ENCODE data around the gene BCL2L1. TPM values are rescaled to one million over a fixed set of nuclear protein-coding genes. Genes with fewer than 3 reads are reported as not detected.
A peak's percentile ranks its signal among the peaks of the same experiment; 100 is the strongest.

Gene BCL2L1
- total RNA-seq, 2 experiments from 2014 or later: 64.2 to 88.8 TPM

DNA sequence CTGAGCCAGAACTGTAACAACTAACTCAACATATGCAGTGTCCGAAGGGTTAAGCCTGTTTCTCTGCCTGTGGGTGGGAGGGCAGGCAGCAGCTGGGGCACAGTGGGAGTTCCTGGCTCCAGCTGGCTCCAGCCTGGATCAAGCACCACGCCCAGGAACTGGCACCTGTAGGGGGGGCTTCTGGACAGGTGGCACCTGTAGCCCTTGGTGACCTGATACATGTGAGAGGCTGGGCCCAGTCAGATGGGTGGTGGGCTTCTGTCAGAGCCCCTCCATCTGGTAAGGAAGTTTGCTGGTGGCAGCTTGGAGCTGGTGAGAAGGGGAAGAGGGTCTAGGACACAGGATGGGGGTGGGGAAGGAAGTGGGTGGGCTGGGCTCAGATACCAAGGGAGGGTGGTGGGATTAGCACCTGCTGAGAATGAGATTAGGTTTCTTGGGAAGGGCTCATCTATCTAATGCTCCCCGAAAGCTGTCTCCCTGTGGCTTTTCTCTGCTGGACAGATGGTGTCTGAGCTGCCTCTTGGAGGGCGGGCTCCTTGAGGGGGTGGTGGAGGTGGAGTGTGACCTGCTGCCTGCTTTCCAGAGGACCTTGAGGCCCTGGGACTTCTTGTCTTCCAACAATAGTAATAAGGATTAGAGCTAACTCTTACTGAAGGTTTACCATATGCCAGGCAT, 28.5 kb downstream of the BCL2L1 start:
- peak overlapping the region; percentile 32 for H3K4me2 ChIP-seq (ENCODE audit: low read length)
- TF ChIP-seq EZH2phosphoT487 (IDR thresholded peaks at IDR 0.05; ENCODE audit: borderline replicate concordance, low read depth, low read length): no peak
- TF ChIP-seq, protein P1, sequence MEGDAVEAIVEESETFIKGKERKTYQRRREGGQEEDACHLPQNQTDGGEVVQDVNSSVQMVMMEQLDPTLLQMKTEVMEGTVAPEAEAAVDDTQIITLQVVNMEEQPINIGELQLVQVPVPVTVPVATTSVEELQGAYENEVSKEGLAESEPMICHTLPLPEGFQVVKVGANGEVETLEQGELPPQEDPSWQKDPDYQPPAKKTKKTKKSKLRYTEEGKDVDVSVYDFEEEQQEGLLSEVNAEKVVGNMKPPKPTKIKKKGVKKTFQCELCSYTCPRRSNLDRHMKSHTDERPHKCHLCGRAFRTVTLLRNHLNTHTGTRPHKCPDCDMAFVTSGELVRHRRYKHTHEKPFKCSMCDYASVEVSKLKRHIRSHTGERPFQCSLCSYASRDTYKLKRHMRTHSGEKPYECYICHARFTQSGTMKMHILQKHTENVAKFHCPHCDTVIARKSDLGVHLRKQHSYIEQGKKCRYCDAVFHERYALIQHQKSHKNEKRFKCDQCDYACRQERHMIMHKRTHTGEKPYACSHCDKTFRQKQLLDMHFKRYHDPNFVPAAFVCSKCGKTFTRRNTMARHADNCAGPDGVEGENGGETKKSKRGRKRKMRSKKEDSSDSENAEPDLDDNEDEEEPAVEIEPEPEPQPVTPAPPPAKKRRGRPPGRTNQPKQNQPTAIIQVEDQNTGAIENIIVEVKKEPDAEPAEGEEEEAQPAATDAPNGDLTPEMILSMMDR (conservative IDR thresholded peaks at IDR 0.05; ENCODE audit: low read length): no peak
- no TSS peak for BruUV-seq (replicated peaks)
- H3K4me1 ChIP-seq (ENCODE audit: insufficient read depth, low read length, poor library complexity, severe bottlenecking): peaks cover 76% of the 10 kb centered on the region
- intact Hi-C loops (cut with micrococcal nuclease; ENCODE audit: unreplicated experiment): no loop called here
- H3K27ac ChIP-seq (ENCODE audit: low read depth, low read length, poor library complexity, severe bottlenecking): peak overlapping the region; percentile 54
- H2AFZ ChIP-seq (ENCODE audit: low read length): no peak overlapping the region
- H3K9me3 ChIP-seq (ENCODE audit: low read length): no peaks in the 10 kb centered on the region
- no peaks in the 10 kb centered on the region for H4K20me1 ChIP-seq (ENCODE audit: insufficient read depth, low read length)
- H3K9me2 ChIP-seq (ENCODE audit: insufficient read depth, low read length): no peaks in the 10 kb centered on the region
- POLR2A ChIA-PET: interaction anchor here (0.6 to 3.3 kb wide), 6 partner anchors 9 to 120 kb away, joined by 3 to 14 read pairs (median 4); partner anchors contain the start of gene BCL2L1
- peaks cover 59% of the 10 kb centered on the region for H3K36me3 ChIP-seq (ENCODE audit: insufficient read depth, low read length)
- CTCF ChIA-PET (ENCODE audit: unreplicated experiment): interaction anchor here (0.6 to 1.6 kb wide), 6 partner anchors 24 to 264 kb away, joined by 3 to 11 read pairs (median 4); no protein-coding TSS in a partner anchor
- no peak for DNase-seq (ENCODE audit: low spot score)
- peaks cover 81% of the 10 kb centered on the region for H3K79me2 ChIP-seq (ENCODE audit: insufficient read depth, low read depth, low read length)
- no peak overlapping the region for H3K4me3 ChIP-seq (ENCODE audit: low read depth, low read length, poor library complexity, severe bottlenecking)

DNA sequence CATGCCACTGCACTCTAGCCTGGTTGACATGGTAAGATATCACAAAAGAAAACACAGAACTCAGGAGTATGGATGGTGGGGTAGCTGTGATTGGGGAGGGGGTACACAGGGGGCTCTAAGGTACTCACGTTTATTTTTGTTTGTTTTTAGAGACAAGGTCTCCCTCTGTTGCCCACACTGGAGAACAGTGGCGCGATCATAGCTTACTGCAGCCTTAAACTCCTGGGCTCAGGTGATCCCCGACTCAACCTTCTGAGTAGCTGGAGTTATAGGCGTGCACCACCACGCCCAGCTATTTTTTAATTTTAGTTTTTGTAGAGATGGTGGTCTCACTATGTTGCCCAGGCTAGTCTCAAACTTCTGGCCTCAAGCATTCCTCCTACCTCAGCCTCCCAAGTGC, 29.3 kb downstream of the BCL2L1 start:
- TF ChIP-seq, protein P1 (conservative IDR thresholded peaks at IDR 0.05; ENCODE audit: low read length): peak; percentile 52; the same call in 1 of the 2 replicates
- no peak for TF ChIP-seq EZH2phosphoT487 (IDR thresholded peaks at IDR 0.05; ENCODE audit: borderline replicate concordance, low read depth, low read length)
- Histone ChIP-seq H3K4me2 (ENCODE audit: low read length) (peak overlapping the region; percentile 32), H3K27ac (ENCODE audit: low read depth, low read length, poor library complexity, severe bottlenecking) (peak overlapping the region; percentile 38), H3K4me1 (ENCODE audit: insufficient read depth, low read length, poor library complexity, severe bottlenecking) (peaks cover 74% of the 10 kb centered on the region), H3K9me2 (ENCODE audit: insufficient read depth, low read length) (no peaks in the 10 kb centered on the region), H3K9me3 (ENCODE audit: low read length) (no peaks in the 10 kb centered on the region), H4K20me1 (ENCODE audit: insufficient read depth, low read length) (no peaks in the 10 kb centered on the region), H2AFZ (ENCODE audit: low read length) (no peak overlapping the region), H3K4me3 (ENCODE audit: low read depth, low read length, poor library complexity, severe bottlenecking) (no peak overlapping the region), H3K36me3 (ENCODE audit: insufficient read depth, low read length) (peaks cover 59% of the 10 kb centered on the region), H3K79me2 (ENCODE audit: insufficient read depth, low read depth, low read length) (peaks cover 80% of the 10 kb centered on the region)
- ChIA-PET CTCF (ENCODE audit: unreplicated experiment) (interaction anchor here (0.6 to 1.6 kb wide), 5 partner anchors 27 to 265 kb away, joined by 3 to 11 read pairs (median 5); no protein-coding TSS in a partner anchor), POLR2A (interaction anchor here (0.9 to 3.3 kb wide), 5 partner anchors 8 to 29 kb away, joined by 3 to 14 read pairs (median 4); partner anchors contain the start of gene BCL2L1)
- intact Hi-C loops (cut with micrococcal nuclease; ENCODE audit: unreplicated experiment): no loop called here
- no peak for DNase-seq (ENCODE audit: low spot score)
- no TSS peak for BruUV-seq (replicated peaks)

Data from OCI-LY7 (cell line).